GM19452 (cell line): Measurements from ENCODE around the gene RAB31.
"Not testable (repeated sequence)": the region's sequence is repeated elsewhere in the genome, so short reads cannot be mapped to it uniquely, and the experiment has no call there.

Experiments used
- ATAC-seq: cut with Tn5 transposase; IDR thresholded peaks from one replicate; pipeline ENCODE4 v1.9.1; 2021; ENCODE audit not compliant: unreplicated experiment

The RAB31 gene

GRCh38 chr18:9708057-9708433, at the start of gene RAB31:
Gene RAB31, plus strand, starts transcription at chr18:9708301. Its CDS starts 105 bp downstream, at chr18:9708406.
- ATAC-seq = no peak

- no peak for ATAC-seq
Observed at GRCh38 chr18:9659499-9660375, 48.4 kb upstream of the RAB31 start.

- no peak for ATAC-seq
Observed at GRCh38 chr18:9661564-9661963, 46.5 kb upstream of the RAB31 start.

GRCh38 chr18:9663377-9663776, 44.7 kb upstream of the RAB31 start:
- ATAC-seq = no peak

- no peak for ATAC-seq
Observed at GRCh38 chr18:9665314-9665713, 42.8 kb upstream of the RAB31 start.

- ATAC-seq = no peak
Observed at GRCh38 chr18:9666548-9666947, 41.6 kb upstream of the RAB31 start.

GRCh38 chr18:9669016-9669415, 39.1 kb upstream of the RAB31 start:
- ATAC-seq = no peak

GRCh38 chr18:9671214-9671613, 36.9 kb upstream of the RAB31 start:
- ATAC-seq = no peak

- ATAC-seq = peak; percentile 98
Observed at GRCh38 chr18:9673296-9674251, 34.5 kb upstream of the RAB31 start.

- ATAC-seq = not testable (repeated sequence)
Observed at GRCh38 chr18:9678216-9678615, 29.9 kb upstream of the RAB31 start.

- ATAC-seq = no peak
Observed at GRCh38 chr18:9679125-9679524, 29.0 kb upstream of the RAB31 start.

- ATAC-seq = no peak
Observed at GRCh38 chr18:9681217-9681616, 26.9 kb upstream of the RAB31 start.

- ATAC-seq = no peak
Observed at GRCh38 chr18:9682572-9682971, 25.5 kb upstream of the RAB31 start.

GRCh38 chr18:9683418-9684396, 24.4 kb upstream of the RAB31 start:
- no peak for ATAC-seq

GRCh38 chr18:9684881-9685614, 23.1 kb upstream of the RAB31 start:
- no peak for ATAC-seq

- no peak for ATAC-seq
Observed at GRCh38 chr18:9685615-9685890, 22.5 kb upstream of the RAB31 start.

- no peak for ATAC-seq
Observed at GRCh38 chr18:9688036-9688741, 19.9 kb upstream of the RAB31 start.

GRCh38 chr18:9689253-9689652, 18.8 kb upstream of the RAB31 start:
- ATAC-seq = no peak

GRCh38 chr18:9690418-9691188, 17.5 kb upstream of the RAB31 start:
- ATAC-seq = no peak
